DOHH2 (cell line): ENCODE results near the gene LINS1.

Experiments used
- H3F3A ChIP-seq: fragments of 200-600 bp; sonication (generic), shearing (Covaris generic); 2 replicates; pipeline ENCODE4 v1.6.0; 2016; ENCODE audit warnings: antibody characterized with exemption, mild to moderate bottlenecking; ENCODE audit not compliant: control insufficient read depth, insufficient read depth
- H3K27ac ChIP-seq: fragments of 200-600 bp; sonication (generic); 2 replicates; pipeline ENCODE4 v1.5.1; 2014; ENCODE audit warnings: low read depth, mild to moderate bottlenecking, low read length, moderate library complexity
- H3K27me3 ChIP-seq: fragments of 200-600 bp; sonication (generic); 2 replicates; pipeline ENCODE4 v1.6.1; 2014; ENCODE audit warnings: mild to moderate bottlenecking, low read length, mixed read lengths; ENCODE audit not compliant: control insufficient read depth
- H3K36me3 ChIP-seq: fragments of 200-600 bp; sonication (generic); 2 replicates; pipeline ENCODE4 v1.6.1; 2014; ENCODE audit warnings: mild to moderate bottlenecking, low read length, moderate library complexity, mixed read lengths; ENCODE audit not compliant: control insufficient read depth
- H3K4me1 ChIP-seq: fragments of 200-600 bp; sonication (generic); 2 replicates; pipeline ENCODE4 v1.6.1; 2014; ENCODE audit warnings: mild to moderate bottlenecking, low read length, mixed read lengths; ENCODE audit not compliant: control insufficient read depth
- H3K4me2 ChIP-seq: fragments of 200-600 bp; sonication (generic); 2 replicates; pipeline ENCODE4 v1.6.0; 2014; ENCODE audit warnings: mild to moderate bottlenecking, low read length, moderate library complexity
- H3K4me3 ChIP-seq: fragments of 200-600 bp; sonication (generic); 2 replicates; pipeline ENCODE4 v1.5.1; 2014; ENCODE audit warnings: mild to moderate bottlenecking, low read length, mixed read lengths
- H3K79me2 ChIP-seq: fragments of 200-600 bp; sonication (generic); 2 replicates; pipeline ENCODE4 v1.6.1; 2014; ENCODE audit warnings: mild to moderate bottlenecking, low read length, mixed read lengths; ENCODE audit not compliant: control insufficient read depth
- H3K9me2 ChIP-seq: fragments of 200-600 bp; sonication (generic); replicated peaks from 2 replicates; pipeline ENCODE4 v1.6.1; 2014; ENCODE audit warnings: mild to moderate bottlenecking, low read length, mixed read lengths; ENCODE audit not compliant: control insufficient read depth
- H3K9me3 ChIP-seq: fragments of 200-600 bp; sonication (generic); 2 replicates; pipeline ENCODE4 v1.6.1; 2014; ENCODE audit warnings: antibody characterized with exemption, low read length, mixed read lengths; ENCODE audit not compliant: control insufficient read depth, insufficient read depth
- H4K20me1 ChIP-seq: fragments of 200-600 bp; sonication (generic); 2 replicates; pipeline ENCODE4 v1.6.0; 2014; ENCODE audit warnings: low read depth, mild to moderate bottlenecking, antibody characterized with exemption, low read length, moderate library complexity; ENCODE audit not compliant: control insufficient read depth, insufficient read depth
- EZH2phosphoT487 ChIP-seq: fragments of 200-600 bp; sonication (generic); IDR thresholded peaks from 2 replicates; pipeline ENCODE4 v1.6.1; 2017; ENCODE audit warnings: borderline replicate concordance, mild to moderate bottlenecking, antibody characterized with exemption, low read length, moderate library complexity, mixed read lengths
- TF ChIP-seq, protein P1 (sequence below): fragments of 200-600 bp; sonication (generic); IDR thresholded peaks from one replicate; pipeline ENCODE4 v1.5.1; 2014; ENCODE audit warnings: antibody characterized with exemption, mild to moderate bottlenecking, low read depth, low read length; ENCODE audit not compliant: poor library complexity, severe bottlenecking

LINS1 gene

DNA sequence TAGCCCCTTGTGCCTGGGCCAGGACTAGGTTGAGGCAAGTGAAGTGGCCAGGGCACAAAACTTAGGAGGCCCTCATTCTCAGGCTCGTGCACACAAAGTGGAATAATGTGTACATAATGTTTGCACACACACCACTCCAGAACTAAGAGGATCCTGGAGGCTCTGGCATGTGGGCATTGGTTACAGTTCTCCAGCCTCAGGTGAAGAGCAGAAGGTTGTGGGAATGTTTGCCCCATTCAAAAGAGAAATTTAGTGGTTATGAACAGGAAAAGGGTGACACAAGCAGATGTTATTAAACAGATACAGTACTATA lies 31.7 kb upstream of the LINS1 start:
- Histone ChIP-seq H3K4me3 (no peak overlapping the region), H3K4me2 (no peak overlapping the region), H3F3A (no peaks in the 10 kb centered on the region), H3K79me2 (peaks cover 36% of the 10 kb centered on the region), H3K27ac (no peak overlapping the region), H3K9me2 (no peaks in the 10 kb centered on the region), H3K27me3 (no peaks in the 10 kb centered on the region), H3K4me1 (no peaks in the 10 kb centered on the region), H3K9me3 (no peaks in the 10 kb centered on the region), H4K20me1 (peaks cover 3% of the 10 kb centered on the region), H3K36me3 (peaks cover 22% of the 10 kb centered on the region)
- TF ChIP-seq, protein P1, sequence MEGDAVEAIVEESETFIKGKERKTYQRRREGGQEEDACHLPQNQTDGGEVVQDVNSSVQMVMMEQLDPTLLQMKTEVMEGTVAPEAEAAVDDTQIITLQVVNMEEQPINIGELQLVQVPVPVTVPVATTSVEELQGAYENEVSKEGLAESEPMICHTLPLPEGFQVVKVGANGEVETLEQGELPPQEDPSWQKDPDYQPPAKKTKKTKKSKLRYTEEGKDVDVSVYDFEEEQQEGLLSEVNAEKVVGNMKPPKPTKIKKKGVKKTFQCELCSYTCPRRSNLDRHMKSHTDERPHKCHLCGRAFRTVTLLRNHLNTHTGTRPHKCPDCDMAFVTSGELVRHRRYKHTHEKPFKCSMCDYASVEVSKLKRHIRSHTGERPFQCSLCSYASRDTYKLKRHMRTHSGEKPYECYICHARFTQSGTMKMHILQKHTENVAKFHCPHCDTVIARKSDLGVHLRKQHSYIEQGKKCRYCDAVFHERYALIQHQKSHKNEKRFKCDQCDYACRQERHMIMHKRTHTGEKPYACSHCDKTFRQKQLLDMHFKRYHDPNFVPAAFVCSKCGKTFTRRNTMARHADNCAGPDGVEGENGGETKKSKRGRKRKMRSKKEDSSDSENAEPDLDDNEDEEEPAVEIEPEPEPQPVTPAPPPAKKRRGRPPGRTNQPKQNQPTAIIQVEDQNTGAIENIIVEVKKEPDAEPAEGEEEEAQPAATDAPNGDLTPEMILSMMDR = no peak
- no peak for TF ChIP-seq EZH2phosphoT487

DNA sequence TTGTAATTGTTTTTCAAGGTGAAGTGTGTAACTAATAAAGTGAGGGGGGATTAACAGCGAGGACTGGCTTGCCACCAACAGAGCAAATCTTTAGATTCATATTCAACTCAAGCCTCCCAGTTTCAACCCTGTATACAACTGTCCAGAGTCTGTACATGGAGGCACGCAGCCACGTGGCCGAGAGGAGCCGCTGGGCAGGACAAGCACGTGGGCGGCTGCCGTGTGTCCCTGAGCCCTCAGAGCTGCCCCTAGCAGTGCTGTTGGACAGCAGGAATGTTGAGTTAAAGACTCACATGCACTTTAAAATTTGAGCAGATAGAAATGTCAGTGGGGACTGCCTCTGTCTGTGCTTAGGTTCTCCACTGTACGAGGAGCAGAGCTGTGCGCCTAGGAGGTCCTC lies 29.8 kb upstream of the LINS1 start:
- no peak for TF ChIP-seq EZH2phosphoT487
- TF ChIP-seq, protein P1 = no peak
- peaks cover 28% of the 10 kb centered on the region for H3K79me2 ChIP-seq
- H4K20me1 ChIP-seq = peaks cover 3% of the 10 kb centered on the region; the same call in 1 of the 2 replicates
- H3K4me1 ChIP-seq = no peaks in the 10 kb centered on the region
- no peaks in the 10 kb centered on the region for H3K9me3 ChIP-seq
- H3F3A ChIP-seq = 0 out of 2 replicates have a peak, but pooled peaks cover under 1% of the 10 kb centered on the region
- H3K9me2 ChIP-seq = no peaks in the 10 kb centered on the region
- H3K4me3 ChIP-seq = no peak overlapping the region
- no peak overlapping the region for H3K4me2 ChIP-seq
- H3K27me3 ChIP-seq = no peaks in the 10 kb centered on the region
- peaks cover 22% of the 10 kb centered on the region for H3K36me3 ChIP-seq
- H3K27ac ChIP-seq = no peak overlapping the region

- peaks cover 3% of the 10 kb centered on the region; the same call in 1 of the 2 replicates for H3F3A ChIP-seq
- H3K9me3 ChIP-seq = no peaks in the 10 kb centered on the region
- peaks cover 22% of the 10 kb centered on the region for H3K36me3 ChIP-seq
- H3K9me2 ChIP-seq = no peaks in the 10 kb centered on the region
- H3K79me2 ChIP-seq = peaks cover 12% of the 10 kb centered on the region
- H4K20me1 ChIP-seq = no peaks in the 10 kb centered on the region
- H3K4me3 ChIP-seq = no peak overlapping the region
- H3K4me1 ChIP-seq = no peaks in the 10 kb centered on the region
- no peak overlapping the region for H3K4me2 ChIP-seq
- no peaks in the 10 kb centered on the region for H3K27me3 ChIP-seq
- TF ChIP-seq EZH2phosphoT487 = no peak
- TF ChIP-seq, protein P1 = no peak
- H3K27ac ChIP-seq = no peak overlapping the region
Observed at GRCh38 chr15:100628746-100629145, 26.8 kb upstream of the LINS1 start.
